NCI-H446 treated with DMSO at 0.1 percent for 48 hours (cell line): Measurements from ENCODE around the gene TTC3.

Source experiments
- DNase-seq: peaks from one replicate; lab custom pipeline; 2025; lab: John Stamatoyannopoulos, UW

TTC3 gene

DNA sequence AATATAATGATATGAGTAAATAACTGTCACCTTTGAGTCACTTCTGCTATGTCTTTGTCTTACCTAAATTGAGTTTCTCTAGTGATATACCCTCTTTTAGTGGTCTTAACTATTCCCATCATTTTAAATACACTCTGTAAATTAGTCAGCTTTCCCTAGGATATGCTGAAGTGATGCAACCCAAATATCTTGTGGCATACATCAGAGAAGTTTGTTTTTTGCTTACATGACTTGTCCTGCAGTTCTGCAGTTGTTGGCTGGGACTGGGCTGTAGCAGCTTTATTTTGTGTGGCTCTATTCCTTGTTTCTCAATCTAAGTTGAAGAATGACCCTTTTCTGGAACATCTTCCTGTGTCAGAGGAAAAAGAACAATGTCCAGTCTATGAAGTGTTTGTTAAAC, 76.4 kb downstream of the TTC3 start:
- DNase-seq, result no peak

DNA sequence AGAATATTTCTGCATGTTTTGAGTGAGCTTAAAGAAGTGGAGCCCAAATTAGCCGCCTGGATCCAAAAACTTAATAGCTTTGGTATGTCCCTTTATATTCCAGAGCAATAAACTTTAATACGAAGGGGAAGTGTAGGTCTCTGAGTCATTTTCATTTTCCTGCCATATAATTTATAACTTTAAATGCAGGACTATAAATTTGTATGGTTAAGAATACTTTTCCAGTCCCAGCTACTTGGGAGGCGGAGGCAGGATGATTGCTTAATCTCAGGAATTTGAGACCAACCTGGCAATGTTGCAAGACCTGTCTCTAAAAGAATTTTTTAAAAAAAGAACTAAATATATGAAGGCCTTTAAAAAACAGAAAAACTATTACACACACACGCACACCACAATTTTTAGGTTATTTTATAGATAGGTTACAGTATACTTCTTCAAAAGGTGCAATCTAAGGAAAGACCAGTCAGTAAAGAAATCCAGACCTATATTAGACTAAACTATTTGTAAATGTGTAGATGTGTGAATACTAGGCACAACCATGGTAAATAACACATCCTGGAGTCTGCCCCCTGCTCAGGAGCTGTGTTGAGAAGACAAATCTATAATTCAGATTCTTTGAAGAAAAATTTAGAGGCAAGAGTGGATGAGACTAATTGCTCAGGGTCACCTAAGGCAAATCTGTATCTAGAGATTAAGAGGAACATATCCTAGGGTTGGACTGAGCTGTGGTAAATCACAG, 80.3 kb downstream of the TTC3 start:
- DNase-seq, result no peak

DNA sequence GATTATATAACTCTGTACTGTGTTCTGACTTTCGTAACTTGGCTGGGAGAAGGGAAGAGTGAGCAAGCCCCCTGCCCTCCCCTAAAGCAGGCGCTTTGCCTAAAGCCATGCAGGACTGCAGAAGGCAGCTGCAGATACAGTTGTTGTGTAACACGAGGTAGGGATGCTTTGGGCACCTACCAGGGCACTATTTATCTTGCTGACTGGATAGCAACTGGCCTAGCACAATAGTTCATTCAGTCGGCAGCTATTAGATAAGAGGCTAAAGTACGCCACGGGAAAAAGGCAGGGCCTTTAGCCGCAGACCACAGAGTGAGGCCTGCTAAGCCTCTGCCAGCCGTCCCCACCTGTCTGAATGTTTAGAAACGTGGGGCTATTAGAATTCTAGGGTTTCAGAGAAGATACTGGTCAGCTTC, 80.9 kb downstream of the TTC3 start:
- DNase-seq, result no peak

DNA sequence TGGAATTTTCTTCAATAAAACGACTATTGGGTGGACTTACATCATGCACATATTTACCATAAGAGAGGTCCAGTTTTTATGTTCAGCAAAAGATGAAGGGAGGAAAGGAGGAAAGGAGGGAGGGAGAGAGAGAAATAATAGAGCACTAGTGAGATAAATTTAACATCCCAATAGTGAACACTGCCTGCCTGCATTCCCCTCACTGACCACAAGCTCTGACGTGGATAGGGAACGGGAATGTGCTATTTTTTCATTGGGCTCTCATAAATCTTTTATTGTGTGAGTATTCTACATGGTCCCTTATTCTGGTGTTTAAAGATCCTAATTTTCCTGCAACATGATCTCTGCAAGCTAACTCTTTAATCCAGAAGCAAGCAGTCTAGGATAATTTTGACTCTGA, 82.1 kb downstream of the TTC3 start:
- no peak for DNase-seq

DNA sequence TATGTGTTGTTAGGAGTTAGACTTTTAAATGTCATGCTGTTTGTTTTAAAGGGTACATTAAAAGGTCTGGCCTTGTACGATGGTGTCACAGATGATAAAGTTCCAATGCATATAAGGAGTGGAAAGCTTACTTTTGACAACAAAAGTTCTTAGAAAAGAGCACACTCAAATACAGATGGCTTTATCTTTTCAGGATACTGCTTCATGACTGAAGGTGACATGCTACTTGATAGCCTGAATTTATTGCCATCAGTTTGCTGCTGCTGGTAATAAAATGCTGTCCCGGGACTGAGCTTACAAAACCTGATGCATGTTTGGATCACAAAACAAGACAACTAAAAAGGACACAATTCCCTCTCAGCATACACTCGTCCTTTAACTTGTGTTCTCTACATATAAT, 84.9 kb downstream of the TTC3 start:
- DNase-seq, result no peak

DNA sequence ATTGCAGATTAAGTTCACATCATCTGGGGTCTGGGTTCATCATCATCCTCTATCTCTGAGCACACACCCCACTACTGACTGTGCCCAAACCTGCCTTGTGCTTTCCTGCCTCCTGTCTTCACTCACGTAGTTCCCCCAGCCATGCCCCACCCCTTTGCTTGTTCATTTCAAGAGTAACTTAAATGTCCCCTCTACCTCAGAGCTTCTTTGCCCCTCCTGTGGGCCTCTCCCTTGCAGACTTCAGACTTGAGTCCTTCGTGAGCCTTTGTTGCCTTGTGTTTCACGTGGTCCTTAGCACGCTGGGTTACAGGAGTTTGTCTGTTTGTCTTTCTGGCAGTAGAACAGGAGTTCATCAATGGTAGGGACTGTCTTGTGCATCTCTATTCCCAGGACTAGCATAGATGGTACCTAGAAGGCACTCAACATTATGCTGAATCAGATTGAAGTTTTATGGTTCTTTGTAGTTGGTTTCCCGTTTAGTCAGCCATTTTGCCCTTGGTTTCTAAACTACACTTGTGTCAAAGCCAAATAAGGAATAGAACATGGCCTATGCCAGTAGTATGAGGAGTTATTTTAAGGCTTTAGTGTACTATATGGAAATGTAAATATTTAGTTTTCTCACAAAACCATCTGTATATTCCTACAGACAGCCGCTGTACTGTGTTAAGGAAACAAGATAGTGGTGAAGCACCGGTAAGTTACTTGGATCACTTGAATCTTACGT, 86.2 kb downstream of the TTC3 start:
- no peak for DNase-seq

DNA sequence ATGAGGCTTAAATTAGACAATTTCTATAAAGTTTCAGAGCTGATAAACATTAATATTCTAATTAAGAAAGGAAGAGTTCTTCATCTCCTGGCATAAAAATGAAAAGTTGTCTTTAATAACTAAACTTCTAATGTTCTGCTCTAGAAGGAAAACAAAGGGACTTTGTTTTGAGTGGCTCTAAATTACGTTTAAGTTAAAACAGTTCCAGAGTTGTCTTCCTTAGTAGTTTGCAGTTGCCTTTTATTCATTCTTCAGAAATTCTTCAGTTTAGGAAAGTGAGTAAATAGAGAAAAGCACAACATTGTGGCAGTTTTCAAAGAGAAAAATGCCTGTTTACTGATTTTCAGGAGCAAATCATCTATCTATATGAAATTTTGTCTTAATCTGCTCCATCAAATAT, 86.9 kb downstream of the TTC3 start:
- DNase-seq, result no peak

DNA sequence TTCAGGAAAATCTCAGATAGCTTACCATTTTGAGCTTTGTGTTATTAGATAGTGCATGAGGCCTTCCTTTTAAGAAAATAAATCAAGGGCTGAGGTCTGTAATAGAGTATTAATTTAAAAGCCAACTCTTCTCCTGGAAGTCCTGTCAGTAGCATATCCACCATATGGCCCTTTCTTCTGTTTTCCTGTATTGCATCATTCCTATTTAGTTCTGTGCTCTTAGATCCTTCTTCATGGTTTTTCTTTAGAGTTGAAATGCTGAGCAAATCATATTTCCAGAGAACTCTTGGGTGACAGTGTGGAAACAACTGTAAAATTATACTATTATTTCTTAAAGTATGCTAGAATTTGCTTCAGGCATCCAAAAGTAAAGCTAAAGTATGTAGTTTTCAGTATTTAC, 91.7 kb downstream of the TTC3 start:
- DNase-seq, result no peak

DNA sequence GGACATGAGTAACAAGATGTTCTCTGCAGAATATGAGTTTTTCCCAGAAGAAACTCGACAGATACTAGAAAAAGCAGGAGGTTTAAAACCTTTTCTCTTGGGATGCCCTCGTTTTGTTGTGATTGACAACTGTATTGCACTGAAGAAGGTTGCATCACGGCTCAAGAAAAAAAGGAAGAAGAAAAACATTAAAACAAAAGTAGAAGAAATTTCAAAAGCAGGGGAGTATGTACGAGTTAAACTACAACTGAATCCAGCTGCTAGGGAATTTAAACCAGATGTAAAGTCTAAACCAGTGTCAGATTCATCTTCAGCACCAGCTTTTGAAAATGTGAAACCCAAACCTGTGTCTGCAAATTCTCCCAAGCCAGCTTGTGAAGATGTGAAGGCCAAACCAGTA, 92.5 kb downstream of the TTC3 start:
- DNase-seq, result no peak

DNA sequence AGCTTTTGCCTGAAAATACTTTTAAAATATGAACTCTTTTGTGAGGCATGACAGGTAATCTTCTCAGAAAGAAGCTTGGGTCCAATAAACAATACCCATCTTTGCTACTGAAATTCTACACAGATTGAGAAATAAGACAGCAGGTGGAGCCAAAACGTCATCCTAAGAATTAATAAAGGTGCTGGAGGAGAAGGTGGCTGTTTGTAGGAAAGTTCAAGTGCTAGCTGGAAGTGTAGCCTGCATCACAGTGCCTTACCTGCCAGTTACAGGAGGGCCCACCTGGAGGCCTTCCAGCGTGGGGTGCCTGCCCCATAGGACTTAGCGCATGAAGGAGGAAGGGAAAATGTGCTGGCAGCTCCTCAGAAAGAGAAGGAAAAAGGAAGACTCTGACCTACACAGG, 93.7 kb downstream of the TTC3 start:
- DNase-seq, result no peak

DNA sequence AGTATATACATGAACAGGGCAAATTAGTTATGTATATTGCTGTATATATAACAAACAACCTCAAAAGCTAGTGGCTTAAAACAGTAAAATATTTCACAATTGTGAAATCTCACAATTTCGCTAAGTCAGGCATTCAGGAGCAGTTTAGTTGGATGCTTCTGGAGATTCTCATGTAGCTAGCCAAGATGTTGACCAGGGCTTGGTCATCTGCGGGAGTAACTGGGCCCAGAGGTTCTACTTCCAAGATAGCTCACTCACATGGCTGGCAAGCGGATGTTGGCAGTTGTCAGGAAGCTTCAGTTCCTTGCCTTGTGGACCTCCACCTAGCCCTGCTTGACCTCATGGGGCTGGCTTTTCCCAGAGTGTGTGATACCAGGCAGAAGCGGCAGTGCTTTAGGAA, 95.6 kb downstream of the TTC3 start:
- no peak for DNase-seq

DNA sequence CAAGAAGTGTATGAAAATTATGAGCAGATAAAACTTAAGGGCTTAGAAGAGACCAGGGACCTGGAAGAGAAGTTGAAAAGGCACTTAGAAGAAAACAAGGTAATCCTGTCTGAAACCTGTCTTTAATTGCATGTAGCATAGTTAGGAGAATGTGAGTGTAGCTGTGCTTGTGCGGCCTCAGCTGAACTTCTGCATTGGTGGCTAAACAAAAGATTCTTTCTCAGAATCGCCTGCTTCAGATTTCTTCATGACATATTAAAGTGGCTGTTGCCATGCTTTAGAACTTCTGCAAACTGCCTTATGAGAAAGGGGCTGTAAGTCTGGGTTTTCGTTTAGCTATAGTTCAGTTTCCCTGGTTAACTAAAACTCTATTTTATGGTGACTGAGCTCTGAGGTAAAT, 99.6 kb downstream of the TTC3 start:
- DNase-seq, result no peak

DNA sequence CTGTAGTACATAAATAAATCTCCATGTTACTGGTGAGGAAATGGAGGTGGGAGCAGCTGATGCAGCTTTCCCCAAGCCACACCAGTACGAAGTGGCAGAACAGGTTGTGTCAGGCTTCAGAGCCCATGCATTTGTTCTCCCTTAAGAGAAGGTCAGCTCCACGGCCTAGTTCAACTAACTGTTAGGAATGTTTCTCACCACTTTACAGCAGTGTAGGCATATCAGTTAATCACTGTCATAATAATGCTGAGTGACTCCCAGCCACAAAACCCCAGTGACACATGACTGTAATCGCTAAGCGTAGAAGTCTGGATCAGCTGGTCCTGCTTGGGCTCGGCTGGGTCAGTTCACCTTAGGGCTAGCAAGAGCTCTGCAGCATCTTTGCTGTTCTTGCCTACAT, 103.7 kb downstream of the TTC3 start:
- DNase-seq, result no peak

DNA sequence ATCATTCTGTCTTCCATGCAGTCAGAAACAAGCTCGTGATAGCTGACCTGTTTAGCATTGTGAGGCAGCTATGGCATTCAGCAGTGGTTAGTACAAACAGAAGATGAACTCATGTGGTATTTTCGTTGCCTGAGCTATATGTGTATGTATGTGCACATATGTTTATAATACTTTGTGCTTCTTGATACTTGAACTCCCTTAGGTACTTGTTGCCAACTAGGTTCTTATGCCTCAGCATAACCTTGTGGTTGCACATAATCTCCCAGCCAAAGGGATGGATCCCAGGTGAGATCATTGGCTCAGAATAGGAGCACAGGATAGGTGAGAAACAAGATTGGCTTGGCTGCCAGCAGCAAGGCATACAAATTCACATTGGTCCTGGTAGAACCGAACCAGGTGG, 108.0 kb downstream of the TTC3 start:
- DNase-seq, result no peak

DNA sequence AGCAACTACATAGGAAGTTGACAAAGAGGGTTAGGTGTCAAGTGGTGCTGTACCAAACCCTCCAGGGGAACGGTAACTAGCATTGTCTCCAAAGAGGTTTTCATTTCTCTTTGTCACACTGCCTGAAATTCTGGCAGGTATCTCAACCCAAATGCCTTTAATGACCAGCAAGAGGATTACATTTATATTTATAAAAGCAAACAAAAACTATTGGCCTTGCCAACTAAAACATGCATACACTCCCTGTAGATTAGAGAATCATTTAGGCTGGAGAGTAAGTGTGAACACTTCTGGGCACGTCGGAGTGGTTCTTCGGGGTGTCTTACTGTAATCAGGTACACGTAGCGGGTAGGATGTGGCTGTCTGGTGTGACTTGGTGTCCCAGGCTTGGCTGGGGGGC, 109.2 kb downstream of the TTC3 start:
- DNase-seq, result no peak

DNA sequence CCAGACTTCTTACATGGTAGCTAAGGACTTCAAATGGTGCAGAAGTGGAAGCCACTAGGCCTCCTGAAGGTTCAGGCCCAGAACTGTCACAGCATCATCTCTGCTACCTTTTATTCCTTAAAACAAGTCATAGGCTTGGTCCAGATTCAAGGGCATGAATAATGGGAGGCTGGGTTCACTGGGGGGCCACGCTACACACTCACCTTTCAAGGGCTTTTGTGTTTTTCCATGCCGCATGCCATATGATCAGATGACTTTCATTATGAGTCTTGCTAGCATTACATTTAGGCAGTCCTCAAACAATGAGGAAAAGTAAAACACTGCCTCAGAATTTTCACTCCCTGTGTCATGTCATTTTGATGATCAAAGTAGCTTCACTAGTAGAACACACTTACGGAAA, 110.7 kb downstream of the TTC3 start:
- no peak for DNase-seq

DNA sequence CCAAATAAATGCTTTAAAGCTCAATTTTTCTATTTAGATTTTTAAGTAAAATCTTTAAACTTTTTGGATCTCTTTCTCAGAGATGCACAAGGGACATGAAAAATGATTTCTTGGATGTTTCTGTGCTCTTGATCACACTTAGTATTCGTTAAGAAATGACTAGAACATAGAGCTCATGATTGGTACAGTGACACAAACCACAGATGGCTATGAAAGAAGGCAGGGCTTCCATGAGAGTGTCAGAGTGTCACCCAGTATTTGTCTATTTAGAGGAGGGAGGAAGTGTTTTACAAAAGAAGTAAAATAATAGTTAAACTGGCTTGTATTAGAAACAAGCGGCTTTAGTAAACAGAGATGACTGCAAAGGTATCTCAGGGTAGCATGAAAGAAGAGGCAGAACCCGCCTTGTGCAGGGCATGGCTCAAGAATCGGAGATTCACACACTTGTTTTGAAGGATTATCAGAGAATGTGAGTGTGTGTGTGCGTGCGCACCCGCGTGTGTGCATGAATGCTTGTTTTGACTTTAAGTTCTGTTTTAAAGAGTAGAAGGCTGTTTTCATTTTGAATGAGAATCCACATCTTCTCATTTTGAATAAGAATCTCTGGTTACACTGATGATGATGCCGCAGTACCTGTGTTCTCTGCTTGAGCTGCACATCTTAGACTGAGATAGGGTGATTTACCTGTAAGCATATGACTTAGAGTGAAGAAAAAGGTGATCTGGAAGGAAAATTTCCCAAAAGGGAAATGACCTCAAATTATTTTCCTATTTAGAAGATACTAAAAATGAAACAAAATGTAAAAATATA, 111.9 kb downstream of the TTC3 start:
- DNase-seq, result no peak

DNA sequence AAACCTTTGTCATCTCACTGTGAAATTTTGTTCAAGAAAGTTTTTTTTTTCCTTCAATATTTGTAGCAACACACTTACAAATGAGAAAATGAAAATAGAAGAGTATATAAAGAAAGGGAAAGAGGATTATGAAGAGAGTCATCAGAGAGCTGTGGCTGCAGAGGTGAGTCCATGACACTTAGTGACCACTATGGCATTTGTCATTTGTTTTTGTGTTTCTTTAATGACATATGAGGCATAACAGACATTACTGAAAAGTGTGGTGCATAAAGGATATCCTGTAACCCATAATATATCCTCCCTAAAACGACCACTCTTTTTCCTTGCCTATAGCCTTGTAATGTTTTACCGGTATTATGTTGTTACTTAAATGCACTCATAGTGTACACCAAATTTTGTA, 113.9 kb downstream of the TTC3 start:
- DNase-seq, result no peak

DNA sequence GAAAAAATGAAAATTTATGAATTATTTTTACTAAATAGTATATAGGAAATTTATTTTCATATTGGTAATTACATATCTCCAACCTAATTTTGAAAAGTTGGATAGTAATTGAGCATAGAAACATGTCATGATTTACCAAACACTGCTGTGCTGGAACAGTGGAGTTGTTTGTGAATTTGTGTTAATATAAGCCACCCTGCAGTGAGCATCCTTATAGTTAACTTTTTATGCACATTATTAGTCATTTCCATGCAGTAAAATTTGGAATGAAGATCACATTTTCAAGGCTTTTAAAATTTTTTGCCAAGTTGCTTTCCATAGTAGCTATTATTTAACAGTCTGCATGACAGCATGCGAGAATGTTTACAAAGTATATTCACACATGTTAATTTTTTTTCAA, 115.8 kb downstream of the TTC3 start:
- no peak for DNase-seq

DNA sequence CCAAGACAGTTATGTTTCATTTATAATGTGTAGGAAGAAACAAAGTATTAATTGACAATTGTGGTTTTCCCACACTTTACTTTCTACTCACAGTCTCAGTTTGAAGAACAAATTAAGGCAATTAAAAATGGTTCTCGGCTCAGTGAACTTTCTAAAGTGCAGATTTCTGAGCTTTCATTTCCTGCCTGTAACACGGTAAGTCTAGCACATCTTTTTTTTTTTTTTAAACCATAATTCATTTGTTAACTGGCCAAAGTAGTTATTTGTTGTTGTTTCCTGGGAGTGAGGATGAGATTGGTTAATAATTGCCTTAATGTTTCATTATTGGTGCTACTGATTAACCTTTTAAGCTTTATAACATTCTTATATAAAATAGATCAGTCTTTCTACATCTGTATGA, 119.0 kb downstream of the TTC3 start:
- no peak for DNase-seq

DNA sequence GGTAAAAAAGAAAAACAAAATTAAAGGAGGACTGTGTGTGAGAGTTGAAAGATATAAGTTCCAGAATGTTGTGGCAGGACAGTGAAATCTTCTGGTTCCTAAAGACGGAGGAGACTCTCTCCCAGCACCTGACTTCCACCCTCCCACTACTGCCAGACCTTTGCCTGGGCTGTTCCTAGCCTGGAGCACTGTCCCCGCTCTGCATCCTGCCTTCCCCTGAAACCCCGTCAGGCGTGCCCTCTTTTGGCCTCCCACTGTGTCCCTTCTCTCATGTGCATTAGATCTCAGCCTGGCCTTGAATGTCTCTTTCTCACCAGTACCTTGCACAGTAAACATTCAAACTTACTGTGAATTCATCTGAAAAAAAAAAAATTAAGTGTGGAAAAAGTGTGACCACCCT, 120.0 kb downstream of the TTC3 start:
- no peak for DNase-seq

DNA sequence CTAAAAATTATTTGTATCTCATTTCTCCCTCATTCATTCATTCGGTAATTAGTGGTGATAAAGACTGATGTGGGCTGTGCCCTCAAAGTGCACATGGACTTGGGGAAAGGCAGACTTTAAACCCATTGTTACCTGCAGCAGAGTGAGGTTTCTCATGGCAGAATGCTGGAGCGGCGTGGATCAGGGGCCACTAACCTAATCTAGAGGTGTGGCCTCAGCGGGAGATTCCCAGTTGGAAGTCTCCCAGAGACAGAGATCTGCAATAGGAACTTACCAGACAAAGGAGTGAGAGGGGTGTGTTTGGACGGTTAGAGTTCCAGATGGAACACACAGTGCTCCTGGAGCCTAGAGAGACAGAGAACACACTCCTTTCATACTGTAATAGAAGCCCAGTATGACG, 120.6 kb downstream of the TTC3 start:
- DNase-seq, result no peak

DNA sequence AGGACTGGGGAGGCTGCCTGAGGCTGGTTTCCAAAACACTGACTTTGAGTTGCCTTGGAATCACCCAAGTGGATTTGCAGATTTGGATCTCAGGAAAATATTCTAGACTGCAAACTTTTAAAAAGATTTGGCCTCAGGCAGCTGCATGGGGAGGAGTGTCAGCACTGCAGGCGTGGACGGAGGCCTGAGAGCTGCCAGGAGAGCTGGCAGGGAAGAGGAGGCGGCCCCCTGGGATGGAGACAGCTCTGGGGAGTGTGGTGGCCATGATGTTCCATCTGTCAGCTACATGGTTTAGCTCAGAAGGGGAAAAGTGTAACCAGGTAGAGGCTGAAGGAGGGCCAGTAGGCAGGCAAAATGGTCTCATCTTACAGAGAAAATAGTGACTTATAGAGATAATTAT, 122.0 kb downstream of the TTC3 start:
- DNase-seq, result no peak
